SK-N-SH (cell line): ENCODE data around the gene ABLIM1.

Experiments used
- CHD2 ChIP-seq: fragments of 150-350 bp; IDR thresholded peaks from 2 replicates; pipeline ENCODE4 v1.6.1; 2018; ENCODE audit warnings: low read length; ENCODE audit not compliant: partially characterized antibody
- CTCF ChIP-seq: fragments of 200-600 bp; sonication (generic); IDR thresholded peaks from 2 replicates; pipeline ENCODE4 v1.6.1; 2017; ENCODE audit warnings: antibody characterized with exemption, mild to moderate bottlenecking, moderate library complexity
- EP300 ChIP-seq, 2 experiments: IDR thresholded peaks; 2 replicates each; pipeline versions ENCODE4 v1.4.0 to v1.6.1; 2012; ENCODE audit warnings: borderline replicate concordance in 1 of 2, low read depth in 1 of 2, low read length in 1 of 2
- EZH2phosphoT487 ChIP-seq: fragments of 200-600 bp; sonication (generic); IDR thresholded peaks from 2 replicates; pipeline ENCODE4 v1.6.1; 2017; ENCODE audit warnings: low read depth, mixed run types, mild to moderate bottlenecking, antibody characterized with exemption, moderate library complexity, borderline replicate concordance
- JUND ChIP-seq: IDR thresholded peaks from 2 replicates; pipeline ENCODE4 v1.4.0; 2012
- NRF1 ChIP-seq: IDR thresholded peaks from 2 replicates; pipeline ENCODE4 v1.6.1; 2012; ENCODE audit warnings: low read depth, mild to moderate bottlenecking, low read length
- POLR2AphosphoS5 ChIP-seq: IDR thresholded peaks from 2 replicates; pipeline ENCODE4 v1.6.1; 2012; ENCODE audit warnings: low read depth, low read length
- YY1 ChIP-seq: IDR thresholded peaks from 2 replicates; pipeline ENCODE4 v1.4.0; 2012; ENCODE audit warnings: low read depth, mild to moderate bottlenecking
- TF ChIP-seq, protein P1 (sequence below): IDR thresholded peaks from 2 replicates; pipeline ENCODE4 v1.4.0; 2012; ENCODE audit warnings: low read depth
- TF ChIP-seq, protein P2 (sequence below): IDR thresholded peaks from 2 replicates; pipeline ENCODE4 v1.6.1; 2012; ENCODE audit warnings: mild to moderate bottlenecking, low read depth, low read length, moderate library complexity
- TF ChIP-seq, protein P3 (sequence below): IDR thresholded peaks from 2 replicates; pipeline ENCODE4 v1.4.0; 2012; ENCODE audit warnings: low read depth, borderline replicate concordance
- TF ChIP-seq, protein P4 (sequence below): fragments of 150-350 bp; IDR thresholded peaks from 2 replicates; pipeline ENCODE4 v1.6.1; 2017; ENCODE audit warnings: antibody characterized with exemption, low read length, low read depth, borderline replicate concordance

DNA sequence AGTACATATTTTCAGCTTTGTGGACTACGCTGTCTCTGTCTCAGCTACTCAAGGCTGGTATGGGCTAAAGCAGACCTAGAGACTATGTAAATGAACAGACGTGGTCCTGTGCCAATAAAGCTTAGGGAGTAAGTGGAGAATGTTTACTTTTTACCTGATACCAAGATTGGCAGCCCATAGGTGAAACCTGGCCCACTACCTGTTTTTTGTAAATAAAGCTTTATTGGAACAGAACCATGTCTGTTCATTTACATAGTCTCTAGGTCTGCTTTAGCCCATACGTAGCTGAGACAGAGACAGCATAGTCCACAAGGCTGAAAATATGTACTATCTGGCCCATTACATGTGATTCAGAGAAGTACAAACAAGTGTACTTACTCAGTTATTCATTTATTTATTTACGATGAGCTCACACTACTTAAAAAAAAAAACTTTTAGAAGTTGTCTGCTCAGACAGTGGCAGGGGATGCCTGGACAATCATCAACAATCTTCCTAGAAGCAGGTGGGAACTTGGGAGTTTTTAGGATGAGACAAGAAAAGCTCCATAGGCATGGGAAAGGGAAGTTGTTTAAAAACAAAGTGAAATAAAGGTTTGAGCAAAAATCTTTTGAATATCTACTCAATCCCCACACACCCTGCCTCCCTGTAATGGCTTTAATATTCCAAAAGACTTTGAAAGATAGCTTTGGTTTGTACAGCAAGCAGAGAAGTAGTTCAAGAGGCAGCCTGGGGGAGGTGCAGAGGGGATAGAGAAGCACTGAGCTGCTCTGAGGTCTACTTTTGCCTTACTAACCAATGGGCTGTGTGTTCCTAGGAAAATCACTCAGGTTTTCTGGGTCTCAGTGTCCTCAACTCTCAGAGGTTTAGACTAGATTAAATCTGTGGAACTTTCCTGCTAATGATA lies 139.4 kb downstream of the ABLIM1 start:
- TF ChIP-seq CTCF (no peak), EP300 (IDR thresholded peaks at IDR 0.05; ENCODE audit: borderline replicate concordance in 1 of 2, low read depth in 1 of 2, low read length in 1 of 2) (no peak), JUND (no peak), YY1 (no peak), EZH2phosphoT487 (no peak), POLR2AphosphoS5 (no peak), CHD2 (no peak), NRF1 (no peak)
- TF ChIP-seq, protein P1, sequence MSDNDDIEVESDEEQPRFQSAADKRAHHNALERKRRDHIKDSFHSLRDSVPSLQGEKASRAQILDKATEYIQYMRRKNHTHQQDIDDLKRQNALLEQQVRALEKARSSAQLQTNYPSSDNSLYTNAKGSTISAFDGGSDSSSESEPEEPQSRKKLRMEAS, result no peak
- TF ChIP-seq, protein P2, sequence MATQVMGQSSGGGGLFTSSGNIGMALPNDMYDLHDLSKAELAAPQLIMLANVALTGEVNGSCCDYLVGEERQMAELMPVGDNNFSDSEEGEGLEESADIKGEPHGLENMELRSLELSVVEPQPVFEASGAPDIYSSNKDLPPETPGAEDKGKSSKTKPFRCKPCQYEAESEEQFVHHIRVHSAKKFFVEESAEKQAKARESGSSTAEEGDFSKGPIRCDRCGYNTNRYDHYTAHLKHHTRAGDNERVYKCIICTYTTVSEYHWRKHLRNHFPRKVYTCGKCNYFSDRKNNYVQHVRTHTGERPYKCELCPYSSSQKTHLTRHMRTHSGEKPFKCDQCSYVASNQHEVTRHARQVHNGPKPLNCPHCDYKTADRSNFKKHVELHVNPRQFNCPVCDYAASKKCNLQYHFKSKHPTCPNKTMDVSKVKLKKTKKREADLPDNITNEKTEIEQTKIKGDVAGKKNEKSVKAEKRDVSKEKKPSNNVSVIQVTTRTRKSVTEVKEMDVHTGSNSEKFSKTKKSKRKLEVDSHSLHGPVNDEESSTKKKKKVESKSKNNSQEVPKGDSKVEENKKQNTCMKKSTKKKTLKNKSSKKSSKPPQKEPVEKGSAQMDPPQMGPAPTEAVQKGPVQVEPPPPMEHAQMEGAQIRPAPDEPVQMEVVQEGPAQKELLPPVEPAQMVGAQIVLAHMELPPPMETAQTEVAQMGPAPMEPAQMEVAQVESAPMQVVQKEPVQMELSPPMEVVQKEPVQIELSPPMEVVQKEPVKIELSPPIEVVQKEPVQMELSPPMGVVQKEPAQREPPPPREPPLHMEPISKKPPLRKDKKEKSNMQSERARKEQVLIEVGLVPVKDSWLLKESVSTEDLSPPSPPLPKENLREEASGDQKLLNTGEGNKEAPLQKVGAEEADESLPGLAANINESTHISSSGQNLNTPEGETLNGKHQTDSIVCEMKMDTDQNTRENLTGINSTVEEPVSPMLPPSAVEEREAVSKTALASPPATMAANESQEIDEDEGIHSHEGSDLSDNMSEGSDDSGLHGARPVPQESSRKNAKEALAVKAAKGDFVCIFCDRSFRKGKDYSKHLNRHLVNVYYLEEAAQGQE, result no peak
- TF ChIP-seq, protein P3, sequence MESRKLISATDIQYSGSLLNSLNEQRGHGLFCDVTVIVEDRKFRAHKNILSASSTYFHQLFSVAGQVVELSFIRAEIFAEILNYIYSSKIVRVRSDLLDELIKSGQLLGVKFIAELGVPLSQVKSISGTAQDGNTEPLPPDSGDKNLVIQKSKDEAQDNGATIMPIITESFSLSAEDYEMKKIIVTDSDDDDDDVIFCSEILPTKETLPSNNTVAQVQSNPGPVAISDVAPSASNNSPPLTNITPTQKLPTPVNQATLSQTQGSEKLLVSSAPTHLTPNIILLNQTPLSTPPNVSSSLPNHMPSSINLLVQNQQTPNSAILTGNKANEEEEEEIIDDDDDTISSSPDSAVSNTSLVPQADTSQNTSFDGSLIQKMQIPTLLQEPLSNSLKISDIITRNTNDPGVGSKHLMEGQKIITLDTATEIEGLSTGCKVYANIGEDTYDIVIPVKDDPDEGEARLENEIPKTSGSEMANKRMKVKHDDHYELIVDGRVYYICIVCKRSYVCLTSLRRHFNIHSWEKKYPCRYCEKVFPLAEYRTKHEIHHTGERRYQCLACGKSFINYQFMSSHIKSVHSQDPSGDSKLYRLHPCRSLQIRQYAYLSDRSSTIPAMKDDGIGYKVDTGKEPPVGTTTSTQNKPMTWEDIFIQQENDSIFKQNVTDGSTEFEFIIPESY, result no peak
- TF ChIP-seq, protein P4, sequence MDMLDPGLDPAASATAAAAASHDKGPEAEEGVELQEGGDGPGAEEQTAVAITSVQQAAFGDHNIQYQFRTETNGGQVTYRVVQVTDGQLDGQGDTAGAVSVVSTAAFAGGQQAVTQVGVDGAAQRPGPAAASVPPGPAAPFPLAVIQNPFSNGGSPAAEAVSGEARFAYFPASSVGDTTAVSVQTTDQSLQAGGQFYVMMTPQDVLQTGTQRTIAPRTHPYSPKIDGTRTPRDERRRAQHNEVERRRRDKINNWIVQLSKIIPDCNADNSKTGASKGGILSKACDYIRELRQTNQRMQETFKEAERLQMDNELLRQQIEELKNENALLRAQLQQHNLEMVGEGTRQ, result no peak
